Measurements from ENCODE around the gene MACF1. TPM values are rescaled to one million over a fixed set of nuclear protein-coding genes. Genes with fewer than 3 reads are reported as not detected.

The MACF1 gene
- total and polyA plus RNA-seq, 2 donors (not counting 1 experiment from before 2014, with no cell fraction given) = 64.1 to 159 TPM

- no peak overlapping the region for H3K4me3 ChIP-seq (ENCODE audit: control extremely low read depth in 1 of 5, extremely low read depth in 1 of 5, insufficient read depth in 1 of 5, low read depth in 2 of 5, low read length in 4 of 5)
- H3K9ac ChIP-seq (ENCODE audit: low read length) = no peak overlapping the region
- Mint-ChIP-seq H3K4me1 (peaks cover 43% of the 10 kb centered on the region), H3K27ac (peak overlapping the region; percentile 57), H3K9me3 (ENCODE audit: insufficient read depth) (no peaks in the 10 kb centered on the region), H3K4me3 (no peak overlapping the region), H3K27me3 (no peaks in the 10 kb centered on the region)
- 67% methylated on average over 1 of the region's 5 CpGs for WGBS (ENCODE audit: insufficient coverage)
- peaks cover 78% of the 10 kb centered on the region for H3K79me2 ChIP-seq (ENCODE audit: control insufficient read depth, insufficient read depth, low read length)
- H3K36me3 ChIP-seq (replicated peaks in 1 of 2; ENCODE audit: control extremely low read depth in 1 of 2, control insufficient read depth in 1 of 2, extremely low read depth in 1 of 2, insufficient read depth in 2 of 2, low read length in 1 of 2) = peaks cover 5 to 52% of the 10 kb centered on the region in 2 experiments
- peaks cover 20 to 22% of the 10 kb centered on the region in 2 donors for H3K4me1 ChIP-seq (ENCODE audit: control insufficient read depth in 2 of 2, insufficient read depth in 2 of 2, low read length in 2 of 2)
- DNase-seq = no peak
- no peaks in the 10 kb centered on the region for H3K9me3 ChIP-seq (ENCODE audit: control extremely low read depth in 1 of 3, control insufficient read depth in 2 of 3, insufficient read depth in 1 of 3, low read length in 2 of 3)
- H3K4me2 ChIP-seq (replicated peaks; ENCODE audit: low read depth, low read length, poor library complexity, severe bottlenecking) = no peak overlapping the region
- no peaks in the 10 kb centered on the region for H3K27me3 ChIP-seq (replicated peaks in 1 of 4; ENCODE audit: control extremely low read depth in 1 of 4, control insufficient read depth in 3 of 4, insufficient read depth in 4 of 4, low read length in 3 of 4)
- peaks cover 68% of the 10 kb centered on the region for H4K20me1 ChIP-seq (ENCODE audit: control insufficient read depth, insufficient read depth, low read length, poor library complexity, severe bottlenecking)
- H2AFZ ChIP-seq (ENCODE audit: insufficient read depth, low read depth, low read length, poor library complexity, severe bottlenecking) = no peak overlapping the region
- POLR2A ChIA-PET = no interaction called here
- TF ChIP-seq CTCF (IDR thresholded peaks at IDR 0.05) = no peak
- TF ChIP-seq EZH2 (IDR thresholded peaks at IDR 0.05; ENCODE audit: borderline replicate concordance, insufficient read depth, low read depth, low read length, poor library complexity, severe bottlenecking) = no peak
- H3K27ac ChIP-seq (ENCODE audit: low read length in 2 of 2) = no peak overlapping the region
- ATAC-seq (ENCODE audit: low read depth) = no peak
- intact Hi-C loops (cut with micrococcal nuclease) = no loop called here
- CTCF ChIA-PET = interaction anchor here (0.7 to 2.3 kb wide), 6 partner anchors 14 to 149 kb away, joined by 3 to 10 read pairs (median 4); no protein-coding TSS in a partner anchor
Measured at GRCh38 chr1:39391691-39392679, 187.5 kb downstream of the MACF1 start.
